HG02970 (cell line): ENCODE results near the gene SLC15A3.

ENCODE experiments used
- ATAC-seq: cut with Tn5 transposase; IDR thresholded peaks from one replicate; pipeline ENCODE4 v1.9.1; 2021; ENCODE audit warnings: mild to moderate bottlenecking, moderate library complexity, moderate number of reproducible peaks; ENCODE audit not compliant: unreplicated experiment, low FRiP score

SLC15A3 gene

DNA sequence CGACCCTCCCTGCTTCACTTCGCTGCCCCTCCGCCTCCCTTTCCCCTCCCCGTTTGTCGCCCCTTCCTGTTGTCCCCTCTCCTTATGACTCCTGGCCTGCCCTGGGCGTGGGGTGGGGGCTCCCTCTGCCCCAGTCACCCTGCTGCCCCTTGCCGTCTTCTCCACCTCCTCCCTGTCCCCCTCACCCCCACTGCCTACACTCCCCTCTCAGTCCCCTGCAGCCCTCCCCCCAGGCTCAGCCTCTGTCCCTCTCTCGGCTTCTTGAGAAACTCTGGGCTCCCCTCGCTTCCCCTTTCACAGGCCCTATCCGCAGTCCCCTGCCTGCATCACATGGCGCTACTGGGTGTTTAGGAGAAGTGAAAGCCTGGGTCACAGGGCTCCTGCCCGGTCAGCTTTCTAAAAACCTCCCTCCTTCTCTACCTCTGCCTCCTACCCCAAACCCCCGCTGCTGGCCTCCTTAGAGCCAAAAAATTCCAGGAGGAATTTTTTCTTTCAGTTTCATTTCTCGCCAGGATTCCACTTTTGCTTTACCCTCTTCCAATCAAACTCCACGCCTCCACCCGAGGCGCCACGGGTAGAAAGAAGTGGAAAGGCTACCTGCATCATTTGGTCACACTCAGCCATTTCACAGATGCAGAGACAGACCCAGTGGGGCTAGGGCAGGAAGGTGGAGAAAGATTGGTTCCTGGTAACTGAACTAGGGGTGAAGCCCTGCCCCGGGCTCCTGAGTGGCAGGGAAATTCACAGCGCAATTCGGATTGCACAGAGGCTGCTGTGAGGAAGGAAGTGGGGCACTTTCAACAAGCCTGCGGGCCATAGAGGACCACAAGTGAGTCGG lies at the start of gene SLC15A3:
TSS of gene SLC15A3 (minus strand) at position 273 of the 838 bp plus-strand sequence. CDS start 625 bp downstream, outside the sequence.
- peak; percentile 46 for ATAC-seq

DNA sequence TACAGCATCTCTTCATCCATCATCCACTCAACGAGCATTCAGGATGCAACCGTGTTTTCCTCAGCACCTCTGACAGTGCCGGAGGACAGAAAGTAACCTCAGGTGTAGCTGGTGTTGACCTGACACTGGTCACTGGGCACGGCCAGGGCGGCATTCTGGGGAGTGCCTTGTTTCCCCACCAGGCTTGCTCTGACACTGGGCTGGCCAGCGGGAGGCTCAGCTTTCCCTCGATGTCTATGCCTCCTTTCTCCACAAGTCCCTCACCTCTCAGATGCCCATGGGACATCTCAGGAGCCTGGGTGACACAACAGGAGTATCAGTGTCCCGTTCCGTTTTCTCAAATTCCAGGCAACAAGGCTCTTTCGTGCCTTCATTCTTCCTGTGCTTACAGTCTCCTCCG lies 48.5 kb upstream of the SLC15A3 start:
- ATAC-seq: no peak

DNA sequence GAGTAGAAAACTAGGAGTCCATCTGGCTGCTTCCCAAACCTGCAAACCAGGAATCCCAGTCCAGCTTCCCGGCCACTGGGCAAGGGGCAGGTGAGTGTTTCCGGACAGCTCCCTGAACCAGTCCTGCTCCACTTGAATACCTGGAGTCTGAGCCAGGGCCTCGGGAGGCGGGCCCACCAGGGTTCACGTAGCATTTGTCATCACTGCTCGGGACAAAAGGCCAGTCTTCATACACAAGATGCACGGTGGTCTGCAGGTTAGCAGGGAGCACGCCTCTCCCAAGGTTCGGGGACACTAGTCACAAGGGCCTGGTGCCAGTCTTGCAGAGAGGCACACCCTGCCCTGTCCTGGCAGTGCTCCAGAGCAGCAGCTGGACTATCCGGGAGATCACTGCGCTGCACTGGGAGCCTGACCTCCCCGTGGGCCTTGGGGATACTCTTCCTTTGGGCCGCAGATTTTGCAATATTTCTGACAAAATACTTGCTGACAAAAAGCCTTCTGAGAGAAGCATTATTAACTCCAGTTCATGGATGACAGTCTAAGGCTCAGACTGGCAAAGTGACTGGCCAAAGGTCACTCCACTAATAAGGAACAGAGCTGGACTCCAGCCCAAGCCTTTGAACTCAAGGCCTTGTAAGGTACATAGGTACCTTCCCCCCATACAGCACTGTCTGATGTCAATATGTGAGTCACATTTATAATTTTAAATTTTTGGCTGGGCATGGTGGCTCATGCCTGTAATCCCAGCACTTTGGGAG lies 44.6 kb upstream of the SLC15A3 start:
- no peak for ATAC-seq

DNA sequence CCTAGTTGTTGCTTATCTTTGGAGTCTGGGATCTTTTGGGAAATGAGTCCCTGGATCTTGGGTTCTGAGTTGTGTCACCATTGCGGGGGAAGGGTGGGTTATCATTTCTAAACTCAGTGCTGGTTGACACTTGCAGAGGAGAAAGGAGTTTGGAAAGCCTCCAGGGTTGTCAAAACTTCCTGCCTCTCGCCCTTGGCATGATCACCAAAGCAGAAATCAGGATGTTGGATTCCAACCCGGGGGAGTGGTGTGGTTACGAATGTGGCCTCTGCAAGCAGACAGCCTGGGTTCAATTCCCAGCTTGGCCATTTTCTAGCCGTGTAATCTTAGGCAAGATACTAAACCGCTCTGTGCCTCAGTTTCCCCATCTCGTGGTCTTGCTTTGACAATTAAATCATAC lies 43.8 kb upstream of the SLC15A3 start:
- no peak for ATAC-seq

DNA sequence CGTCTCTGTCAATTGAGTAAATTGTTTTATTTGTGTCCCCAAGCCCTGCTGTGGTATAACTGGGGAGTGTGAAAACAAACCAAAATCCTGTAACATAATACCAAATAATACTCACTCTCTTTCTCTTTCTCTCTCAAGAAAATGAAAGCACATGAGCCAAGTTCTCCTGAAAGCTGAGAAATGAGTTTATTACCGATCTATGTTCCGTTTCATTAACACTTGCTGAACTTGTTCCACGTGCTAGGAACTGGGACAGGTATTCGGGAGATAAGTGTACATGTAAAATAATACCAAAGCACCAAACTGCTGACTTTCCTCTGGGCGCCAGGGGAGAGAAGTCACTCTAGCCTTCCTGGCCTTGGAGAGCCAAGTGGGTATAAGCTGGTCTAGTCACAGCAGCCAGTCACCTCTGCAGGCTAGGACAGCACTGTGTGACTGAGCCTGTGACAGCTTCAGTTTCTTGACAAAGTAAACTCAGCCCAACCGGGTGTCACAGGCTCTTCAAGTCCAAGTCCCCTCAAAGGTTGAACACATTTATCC lies 42.6 kb upstream of the SLC15A3 start:
- ATAC-seq: no peak

DNA sequence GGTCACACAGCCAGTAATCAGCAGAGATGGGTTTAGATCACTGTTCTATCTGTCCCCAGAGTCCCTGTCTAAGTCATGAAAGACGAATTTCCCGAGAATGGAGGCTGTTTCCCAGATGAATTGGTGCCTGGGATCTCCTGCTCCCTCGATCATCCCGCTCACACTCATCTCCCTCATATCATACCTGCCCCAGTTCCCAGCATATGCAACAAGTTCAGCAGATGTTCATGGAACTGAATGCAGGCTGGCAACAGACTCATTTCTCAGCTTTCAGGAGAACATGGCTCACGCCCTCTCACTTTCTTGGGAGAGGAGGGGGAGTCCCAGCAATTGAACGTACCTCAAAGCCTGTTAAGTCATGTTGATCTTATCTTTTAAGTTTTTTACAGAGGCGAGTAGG lies 41.6 kb upstream of the SLC15A3 start:
- ATAC-seq: no peak

DNA sequence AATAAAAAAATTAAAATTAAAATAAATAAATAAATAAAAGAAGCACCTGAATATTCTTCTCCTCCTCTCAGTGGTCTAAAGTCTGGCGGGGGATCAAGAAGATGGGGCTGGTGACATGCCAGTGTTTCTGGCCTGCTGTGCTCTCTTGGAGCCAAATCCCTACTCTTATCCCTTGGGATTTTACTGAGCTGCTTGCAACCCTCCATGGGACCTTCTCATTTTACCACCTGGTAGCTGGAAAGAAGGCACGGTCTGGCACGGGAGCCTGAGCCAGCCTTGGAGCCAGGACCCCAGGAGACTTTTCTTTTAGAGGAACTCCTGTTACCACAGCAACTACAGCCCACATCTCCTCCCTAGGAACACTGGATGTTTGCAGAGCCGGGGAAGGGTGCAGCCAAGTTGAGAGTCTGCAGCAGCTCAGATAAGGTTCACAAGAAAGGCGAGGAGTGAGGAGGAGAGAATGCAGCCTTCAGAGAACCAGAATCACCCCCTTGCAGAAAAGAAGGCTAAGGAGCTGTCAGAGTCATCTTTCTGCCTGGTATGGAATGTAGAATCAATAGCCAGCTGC lies 41.0 kb upstream of the SLC15A3 start:
- no peak for ATAC-seq

DNA sequence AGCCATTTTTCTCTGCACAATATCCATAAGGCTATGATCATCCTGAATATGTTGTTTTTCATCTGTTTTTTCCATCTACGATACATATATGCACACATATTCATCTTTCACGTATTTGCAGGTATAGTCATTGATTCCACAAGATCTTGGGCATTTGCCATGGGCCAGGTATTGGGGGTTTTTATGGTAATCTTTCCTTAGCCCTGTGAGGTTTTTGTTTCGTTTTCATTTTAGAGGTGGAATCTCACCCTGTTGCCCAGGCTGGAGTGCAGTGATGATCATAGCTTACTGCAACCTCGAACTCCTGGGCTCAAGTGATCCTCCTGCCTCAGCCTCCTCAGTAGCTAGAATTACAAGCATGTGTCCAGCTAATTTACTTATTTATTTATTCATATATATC lies 39.5 kb upstream of the SLC15A3 start:
- no peak for ATAC-seq

DNA sequence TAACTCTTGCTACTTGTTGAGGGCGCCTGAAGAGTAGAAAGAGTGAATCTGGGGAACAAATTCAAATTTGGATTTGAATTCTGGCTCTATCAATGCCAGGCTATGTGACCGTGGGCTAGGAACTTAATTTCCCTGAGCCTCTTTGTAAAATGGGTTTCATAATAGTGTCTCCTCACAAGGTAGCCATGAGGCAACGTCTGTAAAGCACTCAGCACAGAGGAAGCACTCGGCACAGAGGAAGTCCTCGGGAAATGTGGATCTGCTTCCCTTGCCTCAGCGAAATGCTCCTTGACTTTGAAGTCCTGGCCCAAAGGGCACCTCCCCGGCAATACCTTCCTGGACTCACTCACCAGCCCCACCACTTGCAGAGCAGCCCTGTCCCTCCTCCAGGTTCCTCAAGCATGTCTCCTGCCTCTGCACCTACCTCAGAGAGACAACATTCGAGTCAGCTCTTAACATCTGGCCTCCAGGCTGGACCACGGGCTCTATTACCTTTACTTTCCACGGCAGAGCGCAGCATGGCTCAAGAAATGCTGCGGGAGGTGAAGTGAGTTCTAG lies 37.2 kb upstream of the SLC15A3 start:
- no peak for ATAC-seq

DNA sequence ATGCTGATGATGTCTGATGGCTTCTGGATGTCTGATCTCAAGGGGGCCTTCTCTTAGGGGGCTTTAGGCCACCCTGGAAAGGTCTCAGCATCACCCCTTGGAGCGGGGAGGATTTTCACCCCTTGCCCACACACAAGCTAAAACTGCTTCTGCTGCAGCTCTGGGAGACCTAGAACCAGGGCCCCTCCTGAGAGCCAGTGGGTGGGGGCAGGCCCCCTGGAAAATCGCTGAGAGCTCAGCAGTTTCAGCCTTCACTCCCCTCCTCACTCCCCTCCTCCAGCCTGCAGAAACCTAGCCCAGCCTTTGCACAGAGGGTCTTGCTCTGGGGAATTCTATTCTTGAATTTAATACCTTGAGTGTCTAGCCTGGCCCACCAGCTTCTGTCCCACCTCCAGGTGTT lies 36.7 kb upstream of the SLC15A3 start:
- ATAC-seq: no peak

DNA sequence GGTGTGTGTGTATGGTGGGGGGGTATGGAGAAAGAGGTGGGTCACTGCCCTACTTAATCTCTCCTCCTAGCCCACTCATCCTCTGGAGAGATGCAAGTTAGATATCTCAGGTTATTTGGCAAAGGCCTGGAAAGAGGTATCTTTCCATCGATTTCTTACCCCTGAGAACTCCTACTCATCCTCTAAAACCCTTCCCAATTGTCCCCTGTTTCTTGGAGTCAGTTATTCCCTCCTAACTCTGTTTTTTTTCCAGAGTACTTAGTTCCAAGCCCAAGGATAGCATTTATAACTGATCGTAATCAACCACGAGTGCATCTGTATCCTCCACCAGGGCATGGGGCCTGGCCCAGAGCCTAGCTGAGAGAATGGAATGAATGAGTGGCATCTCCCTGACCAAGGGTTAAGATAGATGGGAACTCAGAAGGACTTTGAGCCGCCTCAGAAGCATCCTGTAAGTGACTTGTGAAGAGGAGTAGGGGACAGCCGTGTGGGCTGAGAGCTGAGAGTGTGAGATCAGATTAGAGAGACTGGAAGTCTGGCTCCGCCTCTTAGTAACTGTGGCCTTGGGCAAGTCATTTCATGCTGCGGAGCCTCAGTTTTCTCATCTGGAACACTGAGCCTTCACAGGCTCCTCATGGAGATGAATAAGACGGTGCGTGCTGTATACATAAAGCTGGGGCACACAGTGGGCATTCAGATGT lies 35.8 kb upstream of the SLC15A3 start:
- ATAC-seq: no peak

DNA sequence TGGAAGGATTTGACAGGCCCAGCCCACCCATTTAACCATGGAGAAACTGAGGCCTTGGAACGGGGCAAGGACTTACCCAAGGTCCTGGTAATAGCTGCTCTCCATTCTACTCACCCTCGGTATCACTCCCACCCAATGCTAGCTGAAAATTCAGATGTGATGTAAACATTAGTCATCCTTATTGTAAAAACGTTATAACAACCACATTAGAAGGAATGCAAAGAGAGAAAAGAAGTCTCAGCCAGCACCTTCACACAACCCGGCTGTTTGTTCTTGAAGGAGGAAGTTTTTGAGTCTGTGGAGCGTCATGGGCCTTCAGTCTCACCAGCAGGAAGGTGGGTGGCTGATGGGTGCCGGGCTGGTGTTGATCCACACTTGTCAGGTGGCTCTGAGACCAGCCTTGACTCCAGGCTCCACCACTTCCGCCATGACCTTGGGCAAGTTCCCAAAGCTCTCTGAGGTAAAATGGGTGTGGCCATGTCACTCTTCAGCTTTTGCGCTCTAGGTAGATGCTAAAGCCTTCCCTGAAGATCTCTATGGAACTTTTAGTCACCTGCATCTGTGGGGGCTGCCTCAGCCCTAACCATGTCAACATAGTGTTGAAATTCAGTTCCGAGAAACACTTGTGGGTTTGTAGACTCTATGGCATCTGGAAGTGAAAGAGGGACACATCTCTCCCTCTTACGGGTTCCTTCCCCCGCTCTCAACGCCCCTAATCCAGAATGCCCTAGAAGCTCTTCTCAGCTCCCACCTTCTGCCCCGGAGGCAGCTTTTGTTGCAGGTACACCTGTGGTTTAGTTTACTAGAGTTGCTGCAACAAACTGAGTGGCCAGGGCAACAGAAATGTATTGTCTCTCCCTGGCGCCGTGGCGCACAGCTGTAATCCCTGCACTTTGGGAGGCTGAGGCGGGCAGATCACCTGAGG lies 34.3 kb upstream of the SLC15A3 start:
- no peak for ATAC-seq

DNA sequence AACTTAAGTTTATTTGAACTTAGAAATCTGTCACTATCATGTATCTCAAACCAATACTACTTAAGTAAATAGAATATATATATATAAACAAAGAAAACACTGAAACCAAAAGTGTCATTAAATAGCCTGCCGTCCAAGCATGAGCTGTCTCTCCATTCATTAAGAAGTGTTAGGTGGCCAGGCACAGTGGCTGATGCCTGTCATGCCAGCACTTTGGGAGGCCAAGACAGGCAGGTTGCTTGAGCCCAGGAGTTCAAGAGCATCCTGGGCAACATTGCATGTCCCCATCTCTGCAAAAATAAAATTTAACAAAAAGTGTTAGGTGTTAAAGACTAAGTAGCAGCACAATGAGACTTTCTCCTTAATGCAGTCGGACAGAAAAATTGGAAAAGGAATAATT lies 33.5 kb upstream of the SLC15A3 start:
- no peak for ATAC-seq

DNA sequence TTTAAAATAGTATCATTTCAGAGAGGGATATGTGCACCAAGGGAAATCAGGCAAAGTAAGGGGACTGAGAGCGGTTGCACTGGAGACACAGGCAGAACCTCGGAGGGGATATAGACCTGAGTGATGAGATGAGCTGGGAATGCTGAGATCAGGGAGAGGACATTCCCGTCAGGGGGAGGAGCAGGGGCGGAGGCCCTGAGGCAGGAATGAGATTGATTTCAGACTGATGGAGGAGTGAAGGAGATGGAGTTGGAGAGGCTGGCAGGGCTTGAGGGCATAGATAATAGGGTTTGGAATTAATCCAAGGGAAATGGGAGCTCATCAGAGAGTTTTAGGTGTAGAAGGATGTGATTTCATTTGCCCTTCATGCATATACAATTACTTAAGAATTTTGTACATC lies 32.7 kb upstream of the SLC15A3 start:
- no peak for ATAC-seq

DNA sequence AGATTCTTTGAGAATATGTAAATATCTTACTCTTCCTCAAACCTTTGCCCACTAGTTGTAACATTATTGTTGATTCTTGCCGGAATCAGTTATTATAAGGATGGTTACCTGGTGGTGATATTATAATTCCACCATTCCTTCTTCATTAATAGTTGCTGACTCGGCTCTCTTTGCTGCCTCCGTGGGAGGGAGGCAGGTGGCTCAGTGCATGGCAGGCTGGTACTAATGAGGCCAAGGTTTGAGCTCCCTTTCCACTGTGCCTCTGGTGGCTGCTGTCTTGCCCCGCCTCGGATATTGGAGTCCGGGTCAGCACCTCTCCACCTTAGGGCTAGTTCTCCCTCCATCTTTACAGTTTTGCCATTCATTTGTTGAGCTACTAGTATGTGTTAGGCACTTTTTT lies 32.2 kb upstream of the SLC15A3 start:
- ATAC-seq: no peak

DNA sequence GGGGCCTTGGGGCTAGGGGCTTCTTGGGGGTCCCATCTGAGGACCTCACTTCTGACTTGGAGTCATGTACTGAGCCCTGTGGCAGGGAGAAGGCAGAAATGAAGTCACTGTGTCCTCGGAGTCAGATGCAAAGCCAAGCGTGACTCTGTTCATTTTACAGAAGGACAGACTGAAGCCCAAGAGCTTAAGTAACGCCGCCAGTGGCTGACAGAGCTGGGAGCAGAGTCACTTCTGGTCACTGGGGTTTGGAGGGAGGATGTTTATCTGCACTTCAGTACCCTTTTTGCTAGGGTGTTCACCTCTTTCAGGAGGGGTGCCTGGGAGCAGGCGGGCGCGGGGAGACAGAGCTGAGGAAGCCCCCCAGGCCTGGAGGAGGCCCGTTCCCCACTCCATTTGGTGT lies 30.2 kb upstream of the SLC15A3 start:
- ATAC-seq: no peak

DNA sequence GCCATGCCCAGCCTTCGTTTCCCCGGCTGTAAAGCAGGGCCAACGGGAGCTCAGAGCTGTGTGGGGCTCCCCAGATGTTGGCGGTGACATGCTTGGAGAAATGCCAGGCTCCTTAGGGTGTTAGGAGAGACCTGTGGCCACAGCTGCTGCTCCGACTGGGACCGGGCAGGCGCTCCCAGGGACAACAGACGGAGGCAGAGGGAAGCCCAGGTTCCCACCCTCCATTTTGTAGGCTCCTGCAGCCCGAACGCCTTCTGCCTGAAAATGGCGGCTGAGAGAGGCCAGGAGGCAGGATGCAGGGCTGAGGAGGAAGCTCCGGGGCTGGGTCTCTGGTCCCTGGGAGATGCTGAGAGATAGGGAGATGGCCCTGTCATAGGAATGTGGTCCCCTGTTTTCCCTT lies 29.5 kb upstream of the SLC15A3 start:
- ATAC-seq: no peak

DNA sequence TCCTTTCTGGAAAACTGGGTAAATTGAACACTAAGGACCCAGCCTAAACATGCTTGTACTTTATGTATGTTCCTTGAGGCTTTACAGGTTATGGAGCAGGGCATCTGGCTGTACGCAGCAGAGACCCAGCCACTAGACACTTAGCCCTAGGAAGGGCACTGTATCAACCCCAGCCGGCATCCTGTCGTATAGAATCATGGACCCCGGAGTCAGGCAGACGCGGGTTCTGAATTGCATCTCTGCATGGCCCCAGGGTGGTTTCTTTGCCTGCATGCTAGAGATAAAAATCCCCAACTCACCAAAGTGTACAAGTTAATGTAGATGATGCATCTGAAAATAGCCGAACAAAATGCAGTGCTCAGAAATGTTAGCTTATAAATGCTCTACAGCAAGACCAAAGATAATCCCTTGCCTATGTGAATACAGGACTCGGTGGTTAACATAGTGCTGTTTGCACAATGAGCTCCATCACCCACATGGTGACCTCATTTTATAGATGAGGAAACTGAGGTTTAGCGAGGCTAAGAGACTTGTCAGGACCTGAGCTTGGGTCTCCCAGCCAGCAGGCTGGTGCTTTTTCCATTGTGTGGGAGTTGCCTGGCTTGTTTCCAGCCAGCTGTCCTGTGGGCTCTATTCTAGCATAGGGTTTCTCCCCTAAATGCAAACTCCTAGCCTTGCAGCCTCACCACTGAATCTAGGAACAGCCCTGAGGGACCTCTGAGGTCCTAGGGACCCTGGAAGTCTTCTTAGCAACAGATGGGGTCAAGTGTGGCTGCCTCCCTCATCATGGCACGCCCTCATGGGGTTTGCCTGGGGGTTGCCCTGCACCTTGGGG lies 26.8 kb upstream of the SLC15A3 start:
- no peak for ATAC-seq
